Measurements from ENCODE around the gene CBX7. TPM values are rescaled to one million over a fixed set of nuclear protein-coding genes. Genes with fewer than 3 reads are reported as not detected.

Gene CBX7
- total and polyA plus RNA-seq, 2 of the 8 experiments (the other 6 are each of a cell fraction or from before 2014, with no cell fraction given) = 6.9 to 8.7 TPM

DNA sequence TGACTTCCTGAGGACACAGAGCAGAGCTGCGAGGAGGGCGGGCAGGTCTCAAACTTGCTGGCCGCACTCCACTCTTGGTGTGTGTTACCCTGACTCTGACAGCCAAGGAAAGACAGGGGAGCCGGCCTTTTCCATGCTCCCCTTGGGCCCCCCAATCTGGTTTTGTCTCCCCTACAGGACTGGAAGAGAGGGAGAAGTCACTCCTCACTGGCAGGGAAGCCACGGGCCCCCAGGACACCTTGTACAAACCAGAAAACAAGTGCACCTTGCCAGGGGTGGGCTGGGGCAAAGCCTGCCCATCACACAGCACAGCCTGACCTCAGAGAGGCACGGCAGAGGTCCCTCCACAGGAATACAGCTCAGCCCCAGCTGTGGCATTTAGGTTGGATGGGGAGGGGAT is 20.2 kb downstream of the CBX7 start (continued):
- TF ChIP-seq RBBP5 (IDR thresholded peaks at IDR 0.05; ENCODE audit: borderline replicate concordance, low read depth, low read length) (no peak), POLR2A (IDR thresholded peaks at IDR 0.05; ENCODE audit: control extremely low read depth in 1 of 2, low read depth in 2 of 2, low read length in 2 of 2) (no peak), BACH1 (IDR thresholded peaks at IDR 0.05; ENCODE audit: low read length) (no peak), JUND (IDR thresholded peaks at IDR 0.05; ENCODE audit: low read length) (no peak), ASH2L (IDR thresholded peaks at IDR 0.05; ENCODE audit: low read length) (no peak), HDAC6 (IDR thresholded peaks at IDR 0.05; ENCODE audit: low read depth, low read length) (no peak), GTF2F1 (IDR thresholded peaks at IDR 0.05; ENCODE audit: borderline replicate concordance, low read depth, low read length) (no peak)
